ENCODE measurements around the gene MSANTD1. TPM values are rescaled to one million over a fixed set of nuclear protein-coding genes. Genes with fewer than 3 reads are reported as not detected.

The MSANTD1 gene
- total RNA-seq, 1 donor from 2014 or later = 2.6 TPM

GRCh38 chr4:3284734-3285557 is 36.0 kb downstream of the MSANTD1 start:
- TF ChIP-seq, protein P1, sequence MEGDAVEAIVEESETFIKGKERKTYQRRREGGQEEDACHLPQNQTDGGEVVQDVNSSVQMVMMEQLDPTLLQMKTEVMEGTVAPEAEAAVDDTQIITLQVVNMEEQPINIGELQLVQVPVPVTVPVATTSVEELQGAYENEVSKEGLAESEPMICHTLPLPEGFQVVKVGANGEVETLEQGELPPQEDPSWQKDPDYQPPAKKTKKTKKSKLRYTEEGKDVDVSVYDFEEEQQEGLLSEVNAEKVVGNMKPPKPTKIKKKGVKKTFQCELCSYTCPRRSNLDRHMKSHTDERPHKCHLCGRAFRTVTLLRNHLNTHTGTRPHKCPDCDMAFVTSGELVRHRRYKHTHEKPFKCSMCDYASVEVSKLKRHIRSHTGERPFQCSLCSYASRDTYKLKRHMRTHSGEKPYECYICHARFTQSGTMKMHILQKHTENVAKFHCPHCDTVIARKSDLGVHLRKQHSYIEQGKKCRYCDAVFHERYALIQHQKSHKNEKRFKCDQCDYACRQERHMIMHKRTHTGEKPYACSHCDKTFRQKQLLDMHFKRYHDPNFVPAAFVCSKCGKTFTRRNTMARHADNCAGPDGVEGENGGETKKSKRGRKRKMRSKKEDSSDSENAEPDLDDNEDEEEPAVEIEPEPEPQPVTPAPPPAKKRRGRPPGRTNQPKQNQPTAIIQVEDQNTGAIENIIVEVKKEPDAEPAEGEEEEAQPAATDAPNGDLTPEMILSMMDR (IDR thresholded peaks at IDR 0.05; ENCODE audit: partially characterized antibody, unreplicated experiment) = no peak
- Mint-ChIP-seq H3K4me3 (ENCODE audit: unreplicated experiment) (no peak overlapping the region), H3K27me3 (ENCODE audit: unreplicated experiment) (peaks cover 7% of the 10 kb centered on the region), H3K9me3 (ENCODE audit: unreplicated experiment) (peaks cover 10% of the 10 kb centered on the region), H3K27ac (ENCODE audit: unreplicated experiment) (no peak overlapping the region), H3K36me3 (ENCODE audit: unreplicated experiment) (peaks cover 12% of the 10 kb centered on the region), H3K4me1 (ENCODE audit: low read depth, unreplicated experiment) (peaks cover 3% of the 10 kb centered on the region)
- DNase-seq = no peak

- Mint-ChIP-seq H3K4me1 (ENCODE audit: low read depth, unreplicated experiment) (peaks cover 3% of the 10 kb centered on the region), H3K9me3 (ENCODE audit: unreplicated experiment) (peaks cover 10% of the 10 kb centered on the region), H3K27me3 (ENCODE audit: unreplicated experiment) (peaks cover 7% of the 10 kb centered on the region), H3K4me3 (ENCODE audit: unreplicated experiment) (no peak overlapping the region), H3K36me3 (ENCODE audit: unreplicated experiment) (peaks cover 10% of the 10 kb centered on the region), H3K27ac (ENCODE audit: unreplicated experiment) (no peak overlapping the region)
- TF ChIP-seq, protein P1 (IDR thresholded peaks at IDR 0.05; ENCODE audit: partially characterized antibody, unreplicated experiment) = no peak
- DNase-seq = no peak
Observed at GRCh38 chr4:3285558-3286334, 36.8 kb downstream of the MSANTD1 start.

DNA sequence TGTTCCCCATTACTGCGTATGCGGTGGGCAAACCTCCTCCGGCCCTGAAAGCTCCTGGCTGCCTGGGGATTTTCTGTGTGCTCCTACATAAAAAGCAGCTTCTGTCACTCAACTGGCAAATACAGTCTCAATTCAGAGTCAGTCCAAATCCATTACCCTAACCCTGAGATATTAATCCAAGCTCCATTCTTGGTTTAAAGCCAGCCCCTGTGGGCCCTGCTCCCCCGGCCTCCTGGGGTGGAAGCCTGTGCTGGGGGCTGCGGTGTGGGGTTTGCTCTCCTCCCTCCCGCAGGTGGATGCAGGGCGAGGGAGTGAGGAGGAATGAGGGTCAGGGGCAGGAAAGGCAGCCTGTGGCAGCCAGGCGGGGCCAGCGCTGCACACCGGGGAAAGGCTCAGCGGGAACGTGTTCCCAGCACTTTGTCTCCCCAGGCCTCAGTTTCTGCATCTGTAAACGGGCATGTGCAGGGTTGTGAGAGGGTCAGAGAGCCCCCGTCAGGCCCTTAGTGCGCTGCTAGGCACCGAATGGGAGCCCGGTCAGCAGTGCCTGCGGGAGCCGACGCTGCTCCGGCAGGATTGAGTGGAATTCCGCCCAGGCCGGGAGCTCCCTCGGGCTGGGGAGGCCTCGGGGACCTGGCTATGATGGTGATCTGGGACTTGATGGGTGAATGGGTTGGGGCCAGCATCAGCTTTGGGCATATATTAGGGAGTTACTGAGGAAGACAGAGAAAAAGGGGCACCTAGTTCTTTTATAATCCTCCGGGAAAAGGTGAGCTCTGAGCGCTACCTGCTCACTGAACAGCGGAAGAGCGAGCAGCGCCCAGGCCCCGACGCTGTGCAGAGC is 37.6 kb downstream of the MSANTD1 start:
- no peak for DNase-seq
- Mint-ChIP-seq H3K4me3 (ENCODE audit: unreplicated experiment) (no peak overlapping the region), H3K27me3 (ENCODE audit: unreplicated experiment) (peaks cover 9% of the 10 kb centered on the region), H3K4me1 (ENCODE audit: low read depth, unreplicated experiment) (peaks cover 4% of the 10 kb centered on the region), H3K9me3 (ENCODE audit: unreplicated experiment) (peaks cover 11% of the 10 kb centered on the region), H3K36me3 (ENCODE audit: unreplicated experiment) (peaks cover 4% of the 10 kb centered on the region), H3K27ac (ENCODE audit: unreplicated experiment) (no peak overlapping the region)
- TF ChIP-seq, protein P1 (IDR thresholded peaks at IDR 0.05; ENCODE audit: partially characterized antibody, unreplicated experiment) = no peak

DNA sequence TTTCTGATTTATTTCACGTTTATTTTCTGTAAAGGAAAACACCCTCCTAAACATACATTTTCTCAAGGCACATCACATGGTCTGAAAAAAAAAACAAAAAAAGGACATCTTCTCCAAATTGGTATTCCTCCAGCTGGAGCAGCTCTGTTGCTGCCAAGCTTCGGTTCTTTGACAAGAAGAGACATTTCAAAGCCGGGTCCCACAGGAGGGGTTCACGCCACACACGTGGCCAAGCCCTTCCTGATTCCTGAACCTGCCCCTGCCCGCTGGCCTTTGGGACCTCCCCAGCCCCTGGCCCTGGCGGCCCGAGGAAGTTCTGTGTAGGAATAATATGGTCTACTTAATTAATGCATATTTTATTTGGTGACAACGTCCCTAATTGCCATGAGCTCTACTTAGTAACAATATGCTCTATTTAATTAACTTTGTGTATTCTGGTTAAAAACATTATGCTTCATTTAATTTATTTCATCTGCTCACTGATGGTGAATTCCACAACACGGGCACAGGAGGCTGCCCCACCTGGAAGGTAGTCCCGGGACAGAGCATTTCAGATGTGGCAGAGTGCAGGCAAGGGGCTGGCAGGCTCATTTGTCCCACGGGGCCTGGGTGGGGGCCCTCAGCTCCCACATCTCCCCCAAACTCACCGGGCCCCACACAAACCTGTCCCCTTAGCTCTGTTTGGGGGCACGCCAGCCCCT is 38.5 kb downstream of the MSANTD1 start:
- Mint-ChIP-seq H3K36me3 (ENCODE audit: unreplicated experiment) (no peaks in the 10 kb centered on the region), H3K4me1 (ENCODE audit: low read depth, unreplicated experiment) (peaks cover 6% of the 10 kb centered on the region), H3K4me3 (ENCODE audit: unreplicated experiment) (no peak overlapping the region), H3K9me3 (ENCODE audit: unreplicated experiment) (peaks cover 11% of the 10 kb centered on the region), H3K27me3 (ENCODE audit: unreplicated experiment) (peaks cover 13% of the 10 kb centered on the region), H3K27ac (ENCODE audit: unreplicated experiment) (no peak overlapping the region)
- DNase-seq = no peak
- TF ChIP-seq, protein P1 (IDR thresholded peaks at IDR 0.05; ENCODE audit: partially characterized antibody, unreplicated experiment) = no peak
